Measurements from ENCODE around the gene ABCA1. TPM values are rescaled to one million over a fixed set of nuclear protein-coding genes. Genes with fewer than 3 reads are reported as not detected.

The ABCA1 gene
- total RNA-seq, 8 experiments from 2014 or later, result 9.1 to 103 (median 15.4) TPM

DNA sequence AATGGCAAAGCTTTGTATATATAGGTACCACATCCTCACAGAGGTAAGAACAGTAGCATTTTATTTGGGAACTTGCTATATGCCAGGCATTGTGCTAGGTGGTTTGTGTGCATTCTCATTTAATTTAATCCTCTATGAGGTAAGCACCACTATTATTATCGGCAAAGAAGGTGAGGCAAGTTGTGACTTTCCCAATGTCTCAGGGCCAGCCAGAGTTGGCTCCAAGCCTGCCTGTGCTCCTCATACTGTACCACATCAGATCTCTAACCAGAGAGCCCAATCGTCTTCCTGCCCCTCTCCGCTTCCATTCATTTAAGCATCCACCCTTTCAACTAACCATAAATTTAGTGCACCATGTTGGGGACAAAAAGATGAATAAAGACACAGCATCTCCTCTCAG, 108.9 kb downstream of the ABCA1 start:
- WGBS, 10 experiments, result 75 to 100% (median 100%) methylated on average over 1 to 3 of the region's 3 CpGs; no CpG with 5 or more reads in 1 of the 10 experiments
- H3K27ac ChIP-seq, result no peak overlapping the region
- in situ Hi-C loops (cut with MboI; ENCODE audit: low pct_unique_long_range_greater_than_20kb in 2 of 9, low sequenced_read_pairs in 9 of 9, unreplicated experiment in 9 of 9), result no loop called here
- no peak overlapping the region for H3K4me3 ChIP-seq
- no peak for ATAC-seq (replicated peaks in 6 of 8)
- no peaks in the 10 kb centered on the region for H3K4me1 ChIP-seq (replicated peaks in 1 of 2)

DNA sequence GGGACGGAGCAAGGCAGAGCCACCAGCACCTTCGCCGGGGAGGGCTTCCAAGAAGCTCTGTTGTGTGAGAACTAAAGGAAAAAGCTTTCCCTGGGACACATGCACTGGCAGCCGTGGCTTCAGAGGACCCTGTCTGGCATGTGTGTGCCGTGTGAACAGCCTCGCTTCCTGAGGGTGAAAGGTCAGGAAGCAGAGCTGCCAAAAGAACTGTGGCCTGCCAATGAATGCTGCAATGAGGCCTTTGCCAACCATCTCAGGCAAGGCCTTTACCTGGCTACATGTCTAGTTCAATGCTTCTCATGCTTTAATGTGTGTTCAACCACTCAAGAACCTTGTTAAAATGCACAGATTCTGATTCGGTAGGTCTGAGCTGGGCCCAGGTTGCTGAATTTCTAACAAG, 110.5 kb downstream of the ABCA1 start:
- Histone ChIP-seq H3K27ac (no peak overlapping the region), H3K4me3 (no peak overlapping the region), H3K4me1 (replicated peaks in 1 of 2) (no peaks in the 10 kb centered on the region)
- 77 to 100% (median 93%) methylated on average over 1 to 6 of the region's 7 CpGs; no CpG with 5 or more reads in 5 of the 10 experiments for WGBS, 10 experiments
- in situ Hi-C loops (cut with MboI; ENCODE audit: low pct_unique_long_range_greater_than_20kb in 2 of 9, low sequenced_read_pairs in 9 of 9, unreplicated experiment in 9 of 9), result no loop called here
- ATAC-seq (replicated peaks in 6 of 8), result no peak

DNA sequence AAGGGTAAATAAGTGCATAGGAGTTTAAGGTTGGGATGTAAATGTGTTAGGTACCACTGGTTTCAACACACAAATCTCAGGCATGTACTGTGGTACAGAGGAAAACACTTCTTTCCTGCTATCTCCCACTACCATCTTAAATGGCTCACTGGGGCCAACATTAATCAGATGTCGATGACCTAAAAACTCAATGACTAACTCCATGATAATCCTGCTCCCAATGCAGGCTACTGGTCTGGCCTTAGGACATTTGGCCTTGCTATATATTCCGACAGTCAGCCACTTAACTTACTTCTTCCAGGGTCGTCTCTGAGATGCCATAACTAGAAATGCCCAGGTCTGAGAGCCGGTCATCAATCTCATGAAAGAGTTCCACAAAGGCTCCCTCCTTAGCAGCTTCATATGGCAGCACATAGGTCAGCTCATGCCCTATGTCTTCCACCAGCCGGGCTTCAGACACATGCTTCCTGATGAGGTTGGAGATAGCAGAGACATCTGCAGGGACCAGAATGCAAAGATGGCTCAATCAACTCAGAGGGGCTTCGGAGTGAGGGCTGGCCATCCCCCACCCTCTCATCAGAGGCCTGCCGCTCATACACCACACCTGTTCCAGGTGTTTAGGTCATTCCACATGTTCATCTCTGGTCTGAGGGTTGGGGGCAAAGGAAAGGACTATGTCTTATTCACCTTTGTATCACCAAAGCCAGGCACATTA, 111.9 kb downstream of the ABCA1 start:
- Histone ChIP-seq H3K4me3 (no peak overlapping the region), H3K27ac (no peak overlapping the region), H3K4me1 (replicated peaks in 1 of 2) (no peaks in the 10 kb centered on the region)
- in situ Hi-C loops (cut with MboI; ENCODE audit: low pct_unique_long_range_greater_than_20kb in 2 of 9, low sequenced_read_pairs in 9 of 9, unreplicated experiment in 9 of 9), result no loop called here
- whole genome bisulfite sequencing, 10 experiments, result 77 to 100% (median 96%) methylated on average over 1 to 5 of the region's 7 CpGs; no CpG with 5 or more reads in 2 of the 10 experiments
- no peak for ATAC-seq (replicated peaks in 6 of 8)

DNA sequence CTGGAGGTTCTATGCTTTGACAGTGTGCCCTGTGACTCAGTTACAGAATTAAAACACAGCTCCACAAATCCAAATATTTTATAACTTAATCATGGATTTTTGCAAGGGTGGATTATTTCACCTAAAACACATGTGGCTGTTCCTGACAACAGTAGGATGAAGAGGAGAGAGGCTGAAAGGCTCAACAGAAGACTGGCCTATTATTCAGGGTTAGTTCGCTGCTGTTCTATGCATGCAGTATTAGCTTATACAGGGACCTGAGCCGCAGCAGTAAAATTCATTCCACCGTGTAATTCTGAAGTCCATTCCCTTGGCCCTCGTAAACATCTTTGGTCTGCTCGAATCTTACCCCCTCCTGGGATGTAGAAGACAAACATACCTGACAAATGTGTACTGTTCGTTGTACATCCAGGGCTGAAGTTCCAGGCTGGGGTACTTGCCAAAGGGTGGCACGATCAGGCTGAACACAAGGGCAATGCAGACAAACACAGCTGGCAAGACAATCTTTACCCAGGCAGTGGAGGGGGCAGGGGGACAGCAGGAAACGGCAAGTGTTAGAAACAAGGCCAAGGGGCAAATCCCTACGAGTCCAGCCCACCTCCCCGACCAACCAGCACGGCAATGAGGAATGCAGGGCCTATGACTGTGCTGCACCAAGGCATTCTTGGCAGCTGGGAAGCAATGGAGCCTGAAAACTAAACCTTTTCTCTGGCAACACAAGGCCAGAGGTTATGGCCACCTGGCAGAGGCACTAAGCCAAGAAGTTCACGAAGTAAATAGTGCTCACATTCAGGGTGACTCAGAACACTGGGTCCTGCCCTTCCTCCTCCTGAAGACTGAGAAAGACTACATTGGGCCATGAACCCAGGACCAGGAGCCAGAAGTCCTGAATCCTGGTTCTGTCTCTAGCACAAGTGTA, 117.3 kb downstream of the ABCA1 start:
- Histone ChIP-seq H3K27ac (no peak overlapping the region), H3K4me1 (replicated peaks in 1 of 2) (no peaks in the 10 kb centered on the region), H3K4me3 (no peak overlapping the region)
- peak in 2 of 8 experiments; percentile 45 to 89 for ATAC-seq (replicated peaks in 6 of 8)
- 43 to 88% (median 72%) methylated on average over 3 to 10 of the region's 12 CpGs; no CpG with 5 or more reads in 1 of the 10 experiments for WGBS, 10 experiments
- in situ Hi-C loops (cut with MboI; ENCODE audit: low pct_unique_long_range_greater_than_20kb in 2 of 9, low sequenced_read_pairs in 9 of 9, unreplicated experiment in 9 of 9), result no loop called here

DNA sequence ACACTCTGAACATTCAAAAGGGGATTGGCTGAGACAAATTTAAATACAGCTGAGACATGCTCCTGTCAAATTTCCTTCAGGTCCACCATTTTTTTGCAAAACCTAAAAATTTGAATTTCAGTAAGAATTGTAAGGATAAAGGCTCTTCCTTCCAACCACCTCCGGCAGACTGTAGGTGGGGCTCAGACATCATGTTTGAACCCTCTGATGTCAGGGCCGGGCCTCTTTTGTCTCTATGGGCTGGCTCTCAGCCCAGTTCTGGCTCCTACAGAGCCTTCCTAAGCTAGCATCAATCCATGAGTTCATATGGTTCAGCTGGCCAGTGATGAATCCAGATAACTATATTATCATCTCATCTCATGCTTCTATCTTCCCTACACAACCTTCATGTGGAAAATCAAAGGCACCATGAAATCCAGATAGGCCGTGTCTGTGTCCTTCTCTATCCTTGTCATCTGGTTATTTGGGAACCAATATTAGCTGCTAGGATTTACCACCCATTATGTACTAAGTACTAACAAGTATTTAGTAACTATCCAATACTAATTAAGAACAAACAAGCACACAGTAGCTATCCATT, 119.8 kb downstream of the ABCA1 start:
- H3K27ac ChIP-seq, result no peak overlapping the region
- peak in 3 of 8 experiments; percentile 84 to 94 (median 90) for ATAC-seq (replicated peaks in 6 of 8)
- WGBS, 10 experiments, result 0 to 87% (median 60%) methylated on average over 1 to 3 of the region's 3 CpGs; no CpG with 5 or more reads in 3 of the 10 experiments
- H3K4me1 ChIP-seq (replicated peaks in 1 of 2), result no peaks in the 10 kb centered on the region
- no peak overlapping the region for H3K4me3 ChIP-seq
- in situ Hi-C loops (cut with MboI; ENCODE audit: low pct_unique_long_range_greater_than_20kb in 2 of 9, low sequenced_read_pairs in 9 of 9, unreplicated experiment in 9 of 9), result no loop called here

DNA sequence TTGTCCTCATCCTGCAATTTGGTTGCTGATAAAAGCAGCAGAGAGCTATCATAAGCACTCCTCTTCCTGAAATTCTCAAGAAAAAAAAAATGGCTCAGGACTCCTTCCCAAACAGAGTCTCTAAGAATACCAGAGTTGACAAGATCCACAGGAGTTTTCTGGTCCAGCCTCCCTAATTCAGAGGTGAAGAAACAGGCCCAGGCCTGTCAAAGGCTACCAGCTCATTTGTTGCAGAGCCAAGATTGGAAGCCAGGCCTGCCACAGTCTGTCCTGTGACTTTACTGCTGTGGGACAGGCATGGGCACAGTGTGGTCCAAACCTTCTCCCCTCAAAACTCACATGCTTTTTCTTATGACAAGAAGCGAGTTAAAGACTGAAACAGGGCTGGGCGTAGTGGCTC, 122.5 kb downstream of the ABCA1 start:
- no peak for ATAC-seq (replicated peaks in 6 of 8)
- WGBS, 10 experiments, result 73 to 100% methylated on average over 2 of the region's 2 CpGs; no CpG with 5 or more reads in 8 of the 10 experiments
- Histone ChIP-seq H3K27ac (no peak overlapping the region), H3K4me1 (replicated peaks in 1 of 2) (no peaks in the 10 kb centered on the region), H3K4me3 (no peak overlapping the region)
- in situ Hi-C loops (cut with MboI; ENCODE audit: low pct_unique_long_range_greater_than_20kb in 2 of 9, low sequenced_read_pairs in 9 of 9, unreplicated experiment in 9 of 9), result no loop called here

DNA sequence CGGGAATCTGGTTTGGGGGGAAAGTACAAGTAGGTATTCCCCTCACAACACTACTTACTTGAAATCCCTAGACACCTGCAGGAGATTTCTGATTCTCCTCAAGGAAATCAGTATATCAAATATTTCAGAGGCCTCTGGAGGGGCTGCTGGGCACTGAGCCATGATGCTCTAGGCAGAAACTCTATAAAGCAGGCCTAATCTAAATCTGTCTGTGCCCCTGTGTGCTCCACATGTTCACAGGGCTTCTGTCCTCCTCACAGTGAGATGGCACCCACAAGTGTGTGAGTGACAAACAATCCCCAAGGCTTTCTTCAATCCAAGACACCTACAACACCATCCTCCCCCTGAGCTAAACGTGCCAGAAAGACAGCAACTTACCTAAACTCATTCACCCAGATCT, 125.0 kb downstream of the ABCA1 start:
- Histone ChIP-seq H3K4me3 (no peak overlapping the region), H3K4me1 (replicated peaks in 1 of 2) (peaks cover 0 to 19% of the 10 kb centered on the region in 2 donors), H3K27ac (no peak overlapping the region)
- ATAC-seq (replicated peaks in 6 of 8), result no peak
- 50 to 100% (median 82%) methylated on average over 1 to 2 of the region's 2 CpGs; no CpG with 5 or more reads in 4 of the 10 experiments for WGBS, 10 experiments
- in situ Hi-C loops (cut with MboI; ENCODE audit: low pct_unique_long_range_greater_than_20kb in 2 of 9, low sequenced_read_pairs in 9 of 9, unreplicated experiment in 9 of 9), result no loop called here

DNA sequence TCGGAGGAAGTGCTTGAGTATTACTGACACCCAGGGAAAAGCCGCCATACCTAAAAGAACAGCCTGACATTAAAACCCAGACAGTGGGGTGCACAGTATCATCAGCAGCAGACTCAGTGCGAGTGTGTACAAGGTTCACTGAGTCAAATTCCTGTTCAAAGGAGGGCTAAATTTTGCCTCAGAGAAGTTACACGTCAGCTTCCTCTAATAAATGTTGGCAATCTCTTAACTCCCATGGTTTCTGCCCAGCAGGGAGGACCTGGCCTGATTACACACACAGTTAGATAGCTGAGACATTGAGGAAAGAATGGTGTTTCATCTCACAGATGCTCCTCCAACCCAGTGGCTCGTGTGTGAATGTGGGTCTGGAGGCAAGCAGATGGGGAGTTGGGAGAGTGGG, 125.8 kb downstream of the ABCA1 start:
- ATAC-seq (replicated peaks in 6 of 8), result no peak
- WGBS, 10 experiments, result 75 to 100% (median 94%) methylated on average over 1 to 5 of the region's 5 CpGs; no CpG with 5 or more reads in 2 of the 10 experiments
- Histone ChIP-seq H3K27ac (no peak overlapping the region), H3K4me3 (no peak overlapping the region), H3K4me1 (replicated peaks in 1 of 2) (peaks cover 0 to 27% of the 10 kb centered on the region in 2 donors)
- in situ Hi-C loops (cut with MboI; ENCODE audit: low pct_unique_long_range_greater_than_20kb in 2 of 9, low sequenced_read_pairs in 9 of 9, unreplicated experiment in 9 of 9), result no loop called here

DNA sequence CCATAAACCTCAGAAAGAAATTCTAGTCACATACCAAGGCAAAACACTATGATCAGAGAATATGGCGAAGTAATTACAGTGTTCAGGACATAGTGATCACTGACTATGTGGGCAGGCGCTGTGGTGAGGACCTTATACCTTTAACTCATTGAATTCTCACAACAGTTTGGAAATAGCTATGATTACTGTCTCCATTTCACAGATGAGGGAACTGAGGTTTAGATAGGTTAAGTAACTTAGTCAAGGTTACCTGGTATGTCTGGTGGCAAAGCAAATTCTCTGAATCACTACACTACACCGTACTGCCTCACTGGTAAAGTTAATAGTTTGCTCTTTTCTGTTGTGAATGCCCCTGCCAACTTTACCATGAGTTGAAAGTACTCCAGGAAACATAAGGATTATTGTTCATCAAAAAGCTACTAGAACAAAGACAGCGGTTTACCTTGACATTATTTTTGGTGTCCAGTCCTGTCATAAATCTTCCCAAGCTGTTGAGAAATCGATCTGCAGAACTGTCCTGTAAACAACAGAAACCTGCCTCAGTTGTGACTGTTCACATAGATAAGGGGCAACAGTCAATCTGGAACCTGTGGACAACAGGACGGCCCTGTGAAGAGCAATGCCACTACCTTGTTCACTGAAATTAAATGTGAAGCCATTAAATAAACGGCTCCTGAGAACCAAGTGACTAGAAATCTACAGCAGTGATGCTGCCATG, 127.7 kb downstream of the ABCA1 start:
- no peak overlapping the region for H3K27ac ChIP-seq
- H3K4me3 ChIP-seq, result no peak overlapping the region
- H3K4me1 ChIP-seq (replicated peaks in 1 of 2), result peaks cover 4 to 37% of the 10 kb centered on the region in 2 donors
- in situ Hi-C loops (cut with MboI; ENCODE audit: low pct_unique_long_range_greater_than_20kb in 2 of 9, low sequenced_read_pairs in 9 of 9, unreplicated experiment in 9 of 9), result no loop called here
- no peak for ATAC-seq (replicated peaks in 6 of 8)
- 81 to 100% (median 90%) methylated on average over 2 to 5 of the region's 7 CpGs; no CpG with 5 or more reads in 2 of the 10 experiments for WGBS, 10 experiments

DNA sequence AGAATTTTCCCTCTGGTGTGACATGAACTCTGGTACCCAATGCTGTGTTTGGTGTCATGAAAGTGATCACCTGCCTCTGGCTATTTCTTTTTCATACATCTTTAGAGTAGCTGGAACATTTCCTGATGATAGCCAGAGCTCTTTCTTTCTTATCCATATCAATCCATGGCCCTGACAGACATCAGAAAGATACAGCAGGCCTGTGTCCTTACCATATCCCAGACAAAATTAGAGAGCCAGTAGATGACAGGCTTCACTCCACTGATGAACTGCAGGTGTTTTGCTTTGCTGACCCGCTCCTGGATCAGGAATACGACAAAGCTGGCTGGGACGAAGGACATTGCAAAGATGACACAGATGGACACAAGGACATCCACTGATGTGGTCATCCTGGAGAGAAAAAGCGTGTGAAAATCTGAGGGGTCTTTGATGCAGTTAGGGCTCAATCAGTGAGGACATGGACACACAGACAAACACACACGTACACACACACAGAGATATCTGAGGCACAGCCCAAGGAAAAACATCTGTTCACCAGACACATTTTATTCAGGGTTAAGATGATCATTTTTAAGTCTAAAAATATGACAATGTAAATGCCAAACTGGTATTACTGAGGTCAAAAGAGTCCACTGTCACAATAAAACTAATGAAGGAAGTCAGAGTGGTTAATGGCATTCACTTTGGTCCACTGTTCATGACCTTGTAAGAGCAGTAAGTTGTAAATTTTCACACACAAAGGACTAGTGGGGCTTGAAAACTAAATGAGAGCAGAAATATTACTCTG, 129.6 kb downstream of the ABCA1 start:
- Histone ChIP-seq H3K27ac (no peak overlapping the region), H3K4me1 (replicated peaks in 1 of 2) (peaks cover 4 to 37% of the 10 kb centered on the region in 2 donors), H3K4me3 (no peak overlapping the region)
- peak in 3 of 8 experiments; percentile 10 to 46 (median 29) for ATAC-seq (replicated peaks in 6 of 8)
- WGBS, 10 experiments, result 27 to 98% (median 83%) methylated on average over 1 to 5 of the region's 5 CpGs
- in situ Hi-C loops (cut with MboI; ENCODE audit: low pct_unique_long_range_greater_than_20kb in 2 of 9, low sequenced_read_pairs in 9 of 9, unreplicated experiment in 9 of 9), result loop anchor here in 2 of 9 experiments (25.0 kb wide), 2 partner anchors 364 to 614 kb away; no protein-coding TSS in a partner anchor

DNA sequence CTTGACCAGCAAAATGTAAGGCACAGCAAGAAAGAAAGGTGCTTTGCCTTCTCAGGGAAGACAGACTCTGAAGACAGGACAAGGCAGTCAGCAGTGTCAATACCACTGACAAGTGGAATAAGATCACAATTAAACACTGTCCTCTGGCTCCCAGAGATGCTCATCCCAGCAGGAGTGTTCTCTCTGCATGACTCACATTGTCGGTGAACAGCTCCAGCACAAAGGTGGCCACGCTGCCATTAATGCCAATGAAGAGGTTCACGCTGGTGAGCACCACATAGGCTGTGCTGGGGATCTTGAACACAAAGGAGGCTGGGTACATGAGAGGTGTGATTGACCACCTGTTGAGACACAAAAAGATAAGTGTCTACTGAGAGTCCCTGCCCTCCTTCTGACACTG, 132.1 kb downstream of the ABCA1 start:
- in situ Hi-C loops (cut with MboI; ENCODE audit: low pct_unique_long_range_greater_than_20kb in 2 of 9, low sequenced_read_pairs in 9 of 9, unreplicated experiment in 9 of 9), result loop anchor here in 2 of 9 experiments (25.0 kb wide), 2 partner anchors 366 to 616 kb away; no protein-coding TSS in a partner anchor
- Histone ChIP-seq H3K27ac (no peak overlapping the region), H3K4me1 (replicated peaks in 1 of 2) (peaks cover 4 to 37% of the 10 kb centered on the region in 2 donors), H3K4me3 (no peak overlapping the region)
- no peak for ATAC-seq (replicated peaks in 6 of 8)
- 83 to 100% (median 94%) methylated on average over 2 to 3 of the region's 3 CpGs; no CpG with 5 or more reads in 7 of the 10 experiments for WGBS, 10 experiments

Data from motor neuron (in vitro differentiated cells).